Fibroblast of skin of left quadriceps (primary cell): ENCODE results near the gene AMIGO1.

Experiments
- DNase-seq, 2 experiments: peaks; one replicate each; pipeline ENCODE4 v3.0.0-alpha.2; 2013; ENCODE audit warnings: low read depth in 2 of 2

AMIGO1 gene

GRCh38 chr1:109454497-109455133 lies 54.9 kb downstream of the AMIGO1 start:
- DNase-seq, result no peak
